Measurements from ENCODE around the gene CYB5D1.
A peak's percentile ranks its signal among the peaks of the same experiment; 100 is the strongest.

The CYB5D1 gene

DNA sequence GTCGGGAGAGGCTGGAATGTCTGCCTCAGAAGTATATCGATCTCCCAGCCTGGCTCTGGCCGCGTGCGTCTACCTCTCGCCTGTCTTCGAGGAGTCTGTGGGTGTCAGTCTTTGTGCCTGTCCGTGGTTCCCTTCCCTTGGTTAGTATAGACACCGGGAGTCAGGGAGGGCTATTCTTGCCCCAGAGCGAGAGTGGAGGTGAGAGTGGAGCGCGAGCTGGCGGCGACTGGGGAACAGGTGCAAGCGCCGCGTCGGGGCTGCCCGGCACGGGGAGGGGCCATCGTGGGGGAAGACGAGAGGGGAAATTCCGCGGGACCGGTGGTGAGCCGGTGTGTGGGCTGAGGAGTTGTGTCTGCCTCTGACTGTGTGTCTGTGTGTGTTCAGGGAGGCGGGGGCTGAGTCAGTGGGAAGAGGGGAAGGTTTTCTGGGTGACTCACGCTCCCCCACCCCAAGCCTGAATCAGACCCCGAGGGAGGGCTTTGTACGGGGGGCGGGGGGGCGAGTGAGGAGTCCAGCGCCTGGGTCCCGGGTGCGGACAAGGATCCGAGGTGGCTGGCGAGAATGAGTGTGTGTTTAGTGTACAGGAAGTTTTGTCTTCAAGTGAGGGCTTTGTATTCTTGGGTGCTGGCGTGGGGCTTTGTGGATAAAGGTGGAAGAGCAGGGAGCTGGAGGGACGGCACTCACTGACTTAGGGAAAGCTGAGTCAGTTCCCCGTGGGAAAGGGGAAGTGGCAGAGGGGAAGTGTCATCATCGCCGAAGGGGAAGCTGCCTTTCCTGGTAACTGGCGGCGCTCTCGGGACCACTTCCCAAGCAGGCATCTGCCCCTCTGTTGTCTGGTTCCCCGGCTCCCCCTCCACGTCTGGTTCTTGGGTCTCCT is 15.2 kb upstream of the CYB5D1 start:
- peaks cover 28 to 31% of the 10 kb centered on the region in 2 experiments for H3K4me1 ChIP-seq (ENCODE audit: control insufficient read depth in 1 of 2, insufficient read depth in 2 of 2, low read length in 2 of 2)
- H3K14ac ChIP-seq (ENCODE audit: low read length): peak overlapping the region; percentile 96
- H3K27me3 ChIP-seq (ENCODE audit: insufficient read depth, low read length): no peaks in the 10 kb centered on the region
- DNase-seq: peak; percentile 89 to 90
- no peak overlapping the region for H3K23ac ChIP-seq (ENCODE audit: low read length)
- H3K4me3 ChIP-seq (ENCODE audit: low read depth, low read length): peak overlapping the region; percentile 77
- H4K8ac ChIP-seq (ENCODE audit: low read depth, low read length): peak overlapping the region; percentile 88
- no CpG with 5 or more reads among the region's 47 CpGs for WGBS (ENCODE audit: extremely low coverage, insufficient coverage, insufficient read length)
- peak overlapping the region; percentile 98 for H3K4me2 ChIP-seq (ENCODE audit: low read length)
- H3K79me1 ChIP-seq (ENCODE audit: low read length): peaks cover 39% of the 10 kb centered on the region
- peak overlapping the region; percentile 90 for H2AK5ac ChIP-seq (ENCODE audit: low read length)
- H3K36me3 ChIP-seq (ENCODE audit: control insufficient read depth in 1 of 2, insufficient read depth in 2 of 2, low read length in 2 of 2): peaks cover 29 to 35% of the 10 kb centered on the region in 2 experiments
- H2AFZ ChIP-seq (ENCODE audit: insufficient read depth, low read length, poor library complexity): peak overlapping the region; percentile 56
- H3K27ac ChIP-seq (ENCODE audit: low read depth, low read length): peak overlapping the region; percentile 99
- peak overlapping the region; percentile 86 for H4K91ac ChIP-seq (ENCODE audit: low read depth, low read length)
- H3K4ac ChIP-seq (ENCODE audit: low read depth, low read length): peak overlapping the region; percentile 64
- peak overlapping the region; percentile 97 for H2BK5ac ChIP-seq (ENCODE audit: low read depth, low read length, poor library complexity)
- H3K9ac ChIP-seq (ENCODE audit: low read length): peak overlapping the region; percentile 78
- H3K79me2 ChIP-seq (ENCODE audit: control insufficient read depth, insufficient read depth, low read length, poor library complexity): peaks cover 31% of the 10 kb centered on the region
- H2BK12ac ChIP-seq (ENCODE audit: low read length): peak overlapping the region; percentile 80
- H3K9me3 ChIP-seq (ENCODE audit: insufficient read depth, low read depth, low read length): peaks cover 3% of the 10 kb centered on the region
- H2BK120ac ChIP-seq (ENCODE audit: insufficient read depth, low read length, poor library complexity): peak overlapping the region; percentile 93
- H3K18ac ChIP-seq (ENCODE audit: low read length): peak overlapping the region; percentile 87
- H4K12ac ChIP-seq (ENCODE audit: low read depth, low read length): peak overlapping the region; percentile 81

DNA sequence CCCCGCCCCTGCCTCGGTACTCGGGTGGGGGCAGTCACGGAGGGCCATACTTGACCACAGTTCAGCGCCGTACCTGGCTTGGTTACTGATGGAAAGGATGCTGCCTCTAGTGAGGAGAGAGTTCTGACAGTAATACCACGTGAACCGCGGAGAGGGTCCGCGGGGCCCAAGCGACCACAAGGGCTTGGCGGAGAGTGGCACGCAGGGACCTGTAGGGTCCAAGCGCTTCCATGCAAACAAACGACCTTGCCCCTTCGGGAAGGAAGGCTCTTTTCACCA is 14.6 kb upstream of the CYB5D1 start:
- H3K9me3 ChIP-seq (ENCODE audit: insufficient read depth, low read depth, low read length): peaks cover 3% of the 10 kb centered on the region
- H3K4me3 ChIP-seq (ENCODE audit: low read depth, low read length): peak overlapping the region; percentile 77
- peak overlapping the region; percentile 78 for H3K9ac ChIP-seq (ENCODE audit: low read length)
- peak overlapping the region; percentile 87 for H3K18ac ChIP-seq (ENCODE audit: low read length)
- H3K36me3 ChIP-seq (ENCODE audit: control insufficient read depth in 1 of 2, insufficient read depth in 2 of 2, low read length in 2 of 2): peaks cover 34 to 40% of the 10 kb centered on the region in 2 experiments
- H2BK5ac ChIP-seq (ENCODE audit: low read depth, low read length, poor library complexity): peak overlapping the region; percentile 97
- H3K4me1 ChIP-seq (ENCODE audit: control insufficient read depth in 1 of 2, insufficient read depth in 2 of 2, low read length in 2 of 2): peaks cover 28 to 31% of the 10 kb centered on the region in 2 experiments
- peak overlapping the region; percentile 81 for H4K12ac ChIP-seq (ENCODE audit: low read depth, low read length)
- no peak for DNase-seq
- peak overlapping the region; percentile 98 for H3K4me2 ChIP-seq (ENCODE audit: low read length)
- H4K8ac ChIP-seq (ENCODE audit: low read depth, low read length): peak overlapping the region; percentile 75
- peak overlapping the region; percentile 47 for H2BK12ac ChIP-seq (ENCODE audit: low read length)
- H2AK5ac ChIP-seq (ENCODE audit: low read length): peak overlapping the region; percentile 90
- H2BK120ac ChIP-seq (ENCODE audit: insufficient read depth, low read length, poor library complexity): peak overlapping the region; percentile 93
- peak overlapping the region; percentile 96 for H3K14ac ChIP-seq (ENCODE audit: low read length)
- peaks cover 39% of the 10 kb centered on the region for H3K79me1 ChIP-seq (ENCODE audit: low read length)
- no peaks in the 10 kb centered on the region for H3K27me3 ChIP-seq (ENCODE audit: insufficient read depth, low read length)
- H3K23ac ChIP-seq (ENCODE audit: low read length): peak overlapping the region; percentile 2
- peaks cover 31% of the 10 kb centered on the region for H3K79me2 ChIP-seq (ENCODE audit: control insufficient read depth, insufficient read depth, low read length, poor library complexity)
- H2AFZ ChIP-seq (ENCODE audit: insufficient read depth, low read length, poor library complexity): peak overlapping the region; percentile 20
- peak overlapping the region; percentile 99 for H3K27ac ChIP-seq (ENCODE audit: low read depth, low read length)
- peak overlapping the region; percentile 64 for H3K4ac ChIP-seq (ENCODE audit: low read depth, low read length)
- no CpG with 5 or more reads among the region's 17 CpGs for WGBS (ENCODE audit: extremely low coverage, insufficient coverage, insufficient read length)
- H4K91ac ChIP-seq (ENCODE audit: low read depth, low read length): peak overlapping the region; percentile 86

DNA sequence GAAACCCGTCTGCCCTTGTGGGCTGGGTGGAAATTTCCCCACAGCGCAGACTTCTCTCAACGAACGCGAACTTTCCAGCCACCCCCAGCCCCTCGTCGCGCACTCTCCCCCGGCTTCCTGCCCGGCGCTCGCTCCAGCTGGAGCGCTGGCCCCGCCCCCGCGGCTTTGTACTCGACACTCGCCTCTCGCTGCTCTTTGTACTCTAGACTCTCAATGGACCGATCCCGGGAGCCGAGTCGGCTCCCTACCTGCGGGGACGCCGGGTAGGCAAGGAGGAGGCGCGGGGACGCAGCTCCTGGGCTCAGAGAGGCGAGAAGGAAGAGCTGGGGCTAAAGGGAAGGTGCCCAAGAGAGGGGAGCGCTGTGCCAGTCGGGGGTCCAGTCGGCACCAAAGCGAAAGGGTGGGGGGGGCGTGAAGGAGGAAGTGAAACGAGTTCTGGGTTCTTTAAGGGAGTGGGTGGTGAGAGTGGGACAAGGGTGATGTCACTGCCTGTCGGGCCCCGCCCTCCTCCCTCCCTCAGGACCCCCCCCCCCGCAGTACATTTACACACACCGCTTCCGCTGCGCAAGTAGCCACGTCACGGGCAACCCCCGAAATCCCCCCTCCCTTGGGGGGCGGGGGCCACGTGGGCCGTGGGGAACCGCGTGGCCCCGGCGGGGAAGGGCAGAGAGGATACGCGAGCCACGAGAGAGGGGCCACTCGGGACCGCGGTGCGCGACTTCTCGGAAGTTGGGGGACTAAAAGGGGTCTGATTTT is 14.1 kb upstream of the CYB5D1 start:
- Histone ChIP-seq H4K91ac (ENCODE audit: low read depth, low read length) (peak overlapping the region; percentile 86), H3K9me3 (ENCODE audit: insufficient read depth, low read depth, low read length) (peaks cover 3% of the 10 kb centered on the region), H4K12ac (ENCODE audit: low read depth, low read length) (peak overlapping the region; percentile 81), H3K79me1 (ENCODE audit: low read length) (peaks cover 35% of the 10 kb centered on the region), H3K4me1 (ENCODE audit: control insufficient read depth in 1 of 2, insufficient read depth in 2 of 2, low read length in 2 of 2) (peaks cover 27 to 28% of the 10 kb centered on the region in 2 experiments), H3K4me2 (ENCODE audit: low read length) (peak overlapping the region; percentile 98), H2BK120ac (ENCODE audit: insufficient read depth, low read length, poor library complexity) (peak overlapping the region; percentile 93), H3K27me3 (ENCODE audit: insufficient read depth, low read length) (no peaks in the 10 kb centered on the region), H2AK5ac (ENCODE audit: low read length) (peak overlapping the region; percentile 90), H2BK5ac (ENCODE audit: low read depth, low read length, poor library complexity) (peak overlapping the region; percentile 97), H3K9ac (ENCODE audit: low read length) (peak overlapping the region; percentile 78), H3K4ac (ENCODE audit: low read depth, low read length) (peak overlapping the region; percentile 66), H2BK12ac (ENCODE audit: low read length) (peak overlapping the region; percentile 47), H3K27ac (ENCODE audit: low read depth, low read length) (peak overlapping the region; percentile 99), H3K36me3 (ENCODE audit: control insufficient read depth in 1 of 2, insufficient read depth in 2 of 2, low read length in 2 of 2) (peaks cover 39 to 45% of the 10 kb centered on the region in 2 experiments), H2AFZ (ENCODE audit: insufficient read depth, low read length, poor library complexity) (no peak overlapping the region), H3K79me2 (ENCODE audit: control insufficient read depth, insufficient read depth, low read length, poor library complexity) (peaks cover 30% of the 10 kb centered on the region), H3K4me3 (ENCODE audit: low read depth, low read length) (peak overlapping the region; percentile 77), H4K8ac (ENCODE audit: low read depth, low read length) (peak overlapping the region; percentile 75), H3K18ac (ENCODE audit: low read length) (peak overlapping the region; percentile 87), H3K23ac (ENCODE audit: low read length) (no peak overlapping the region), H3K14ac (ENCODE audit: low read length) (peak overlapping the region; percentile 96)
- WGBS (ENCODE audit: extremely low coverage, insufficient coverage, insufficient read length): no CpG with 5 or more reads among the region's 61 CpGs
- peak; percentile 87 to 90 for DNase-seq

DNA sequence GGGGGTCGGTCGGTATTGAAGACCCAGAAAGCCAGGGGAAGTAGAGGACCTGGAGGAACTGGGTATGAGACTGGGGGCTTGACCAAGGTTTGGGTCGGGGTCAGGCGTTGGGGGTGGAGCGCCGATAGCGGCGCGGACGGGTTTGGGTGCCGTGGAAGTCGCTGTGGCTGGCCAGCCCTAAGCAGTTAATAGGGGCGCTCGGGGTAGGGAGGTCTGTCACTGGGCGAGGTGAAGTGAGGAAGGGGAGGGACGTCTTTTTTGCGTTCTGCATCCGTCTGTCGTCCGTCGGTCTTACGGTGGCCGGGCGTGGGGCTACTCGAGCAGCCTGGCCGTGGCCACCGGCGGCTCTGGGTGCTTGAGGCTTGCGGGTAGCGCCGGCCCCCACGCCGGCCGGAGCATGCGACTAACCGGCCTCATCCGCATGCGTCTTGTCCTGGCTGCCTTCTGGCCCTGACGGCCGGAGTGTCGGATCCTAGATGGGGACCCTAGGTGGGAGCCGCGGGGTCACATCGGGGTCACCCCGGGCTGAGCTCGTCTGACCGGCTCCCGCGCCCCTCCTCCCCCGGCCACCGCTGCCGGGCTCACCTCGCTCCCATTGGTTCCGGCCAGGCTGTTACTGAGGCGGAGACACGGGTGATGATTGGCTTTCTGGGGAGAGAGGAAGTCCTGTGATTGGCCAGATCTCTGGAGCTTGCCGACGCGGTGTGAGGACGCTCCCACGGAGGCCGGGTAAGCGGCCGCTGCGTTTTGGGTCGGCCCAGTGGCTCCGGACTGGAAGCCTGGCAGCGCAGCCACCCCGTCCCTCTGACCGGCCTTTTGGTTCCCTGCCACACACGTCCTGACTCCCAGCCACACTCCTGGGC is 13.3 kb upstream of the CYB5D1 start:
- peak overlapping the region; percentile 66 for H3K4ac ChIP-seq (ENCODE audit: low read depth, low read length)
- no peak overlapping the region for H2AFZ ChIP-seq (ENCODE audit: insufficient read depth, low read length, poor library complexity)
- no peak overlapping the region for H3K23ac ChIP-seq (ENCODE audit: low read length)
- H4K12ac ChIP-seq (ENCODE audit: low read depth, low read length): peak overlapping the region; percentile 17
- DNase-seq: peak; percentile 86 to 91
- peak overlapping the region; percentile 79 for H3K18ac ChIP-seq (ENCODE audit: low read length)
- peak overlapping the region; percentile 77 for H3K4me3 ChIP-seq (ENCODE audit: low read depth, low read length)
- peak overlapping the region; percentile 98 for H3K4me2 ChIP-seq (ENCODE audit: low read length)
- no peak overlapping the region for H2BK12ac ChIP-seq (ENCODE audit: low read length)
- no CpG with 5 or more reads among the region's 71 CpGs for WGBS (ENCODE audit: extremely low coverage, insufficient coverage, insufficient read length)
- peaks cover 31% of the 10 kb centered on the region for H3K79me1 ChIP-seq (ENCODE audit: low read length)
- H4K91ac ChIP-seq (ENCODE audit: low read depth, low read length): peak overlapping the region; percentile 86
- H3K27me3 ChIP-seq (ENCODE audit: insufficient read depth, low read length): no peaks in the 10 kb centered on the region
- H3K79me2 ChIP-seq (ENCODE audit: control insufficient read depth, insufficient read depth, low read length, poor library complexity): peaks cover 28% of the 10 kb centered on the region
- H3K14ac ChIP-seq (ENCODE audit: low read length): peak overlapping the region; percentile 30
- H3K9ac ChIP-seq (ENCODE audit: low read length): peak overlapping the region; percentile 77
- peaks cover 3% of the 10 kb centered on the region for H3K9me3 ChIP-seq (ENCODE audit: insufficient read depth, low read depth, low read length)
- peaks cover 47 to 53% of the 10 kb centered on the region in 2 experiments for H3K36me3 ChIP-seq (ENCODE audit: control insufficient read depth in 1 of 2, insufficient read depth in 2 of 2, low read length in 2 of 2)
- peak overlapping the region; percentile 70 for H3K27ac ChIP-seq (ENCODE audit: low read depth, low read length)
- peak overlapping the region; percentile 65 for H2BK120ac ChIP-seq (ENCODE audit: insufficient read depth, low read length, poor library complexity)
- H2AK5ac ChIP-seq (ENCODE audit: low read length): peak overlapping the region; percentile 38
- H2BK5ac ChIP-seq (ENCODE audit: low read depth, low read length, poor library complexity): peak overlapping the region; percentile 39
- peak overlapping the region; percentile 27 for H4K8ac ChIP-seq (ENCODE audit: low read depth, low read length)
- H3K4me1 ChIP-seq (ENCODE audit: control insufficient read depth in 1 of 2, insufficient read depth in 2 of 2, low read length in 2 of 2): peaks cover 19 to 20% of the 10 kb centered on the region in 2 experiments

Measured in trophoblast cell (in vitro differentiated cells and primary cell).